GM23338 (cell line): ENCODE data around the gene E2F3. TPM values are rescaled to one million over a fixed set of nuclear protein-coding genes. Genes with fewer than 3 reads are reported as not detected.

ENCODE experiments used
- ATAC-seq: fragments of 200-7000 bp; cut with Tn5 transposase; 3 replicates; pipeline ENCODE4 v1.9.1; 2020
- DNase-seq: peaks from one replicate; pipeline ENCODE4 v3.0.0-alpha.2; 2015; ENCODE audit warnings: low spot score
- H2AFZ ChIP-seq: fragments of 200-600 bp; sonication (generic); 2 replicates; pipeline ENCODE4 v1.8.0; 2016; ENCODE audit warnings: antibody characterized with exemption, mild to moderate bottlenecking, moderate library complexity
- H3F3A ChIP-seq: fragments of 200-600 bp; sonication (generic); replicated peaks from 2 replicates; pipeline ENCODE4 v1.8.0; 2017; ENCODE audit warnings: antibody characterized with exemption, mixed run types, low read depth
- H3K27ac ChIP-seq: fragments of 200-600 bp; sonication (generic); 2 replicates; pipeline ENCODE4 v1.6.1; 2016; ENCODE audit warnings: low read depth
- H3K27me3 ChIP-seq: fragments of 200-600 bp; sonication (generic); 2 replicates; pipeline ENCODE4 v1.8.0; 2016; ENCODE audit warnings: mild to moderate bottlenecking, mixed run types, moderate library complexity; ENCODE audit not compliant: insufficient read depth
- H3K36me3 ChIP-seq: fragments of 200-600 bp; sonication (generic); 2 replicates; pipeline ENCODE4 v1.8.0; 2016; ENCODE audit warnings: mild to moderate bottlenecking; ENCODE audit not compliant: insufficient read depth
- H3K4me1 ChIP-seq: fragments of 200-600 bp; sonication (generic); 2 replicates; pipeline ENCODE4 v1.8.0; 2016; ENCODE audit warnings: mild to moderate bottlenecking, moderate library complexity; ENCODE audit not compliant: insufficient read depth
- H3K4me2 ChIP-seq: fragments of 200-600 bp; sonication (generic); 2 replicates; pipeline ENCODE4 v1.7.1; 2017; ENCODE audit warnings: mixed run types
- H3K4me3 ChIP-seq: fragments of 200-600 bp; sonication (generic); 2 replicates; pipeline ENCODE4 v1.6.1; 2016; ENCODE audit warnings: mixed run types
- H3K79me2 ChIP-seq: fragments of 200-600 bp; sonication (generic); replicated peaks from 2 replicates; pipeline ENCODE4 v1.8.0; 2017; ENCODE audit warnings: mild to moderate bottlenecking; ENCODE audit not compliant: insufficient read depth
- H3K9me2 ChIP-seq: fragments of 200-600 bp; sonication (generic); 2 replicates; pipeline ENCODE4 v1.8.0; 2017; ENCODE audit not compliant: insufficient read depth
- H4K20me1 ChIP-seq: fragments of 200-600 bp; sonication (generic); replicated peaks from 2 replicates; pipeline ENCODE4 v1.8.0; 2017; ENCODE audit warnings: mild to moderate bottlenecking; ENCODE audit not compliant: insufficient read depth
- H3K27ac Mint-ChIP-seq: 2 replicates; pipeline ENCODE4 v1.8.0; 2020; ENCODE audit warnings: inconsistent platforms, mild to moderate bottlenecking, moderate library complexity, mixed read lengths
- H3K27me3 Mint-ChIP-seq: 3 replicates; pipeline ENCODE4 v1.8.0; 2022; ENCODE audit warnings: low read depth, mild to moderate bottlenecking, moderate library complexity, mixed read lengths, inconsistent platforms; ENCODE audit not compliant: insufficient read depth, poor library complexity
- H3K36me3 Mint-ChIP-seq: 3 replicates; pipeline ENCODE4 v1.8.0; 2021; ENCODE audit warnings: low read depth, mild to moderate bottlenecking, inconsistent platforms, moderate library complexity, mixed read lengths
- H3K4me1 Mint-ChIP-seq: 3 replicates; pipeline ENCODE4 v1.8.0; 2020; ENCODE audit warnings: mild to moderate bottlenecking, inconsistent platforms, mixed read lengths
- H3K4me3 Mint-ChIP-seq: 3 replicates; pipeline ENCODE4 v1.8.0; 2021; ENCODE audit warnings: moderate library complexity, mild to moderate bottlenecking, inconsistent platforms, mixed read lengths
- H3K9me3 Mint-ChIP-seq: 3 replicates; pipeline ENCODE4 v1.8.0; 2020; ENCODE audit warnings: moderate library complexity, mild to moderate bottlenecking, inconsistent platforms, mixed read lengths
- CREB1 ChIP-seq: fragments of 250-450 bp; sonication (Bioruptor Pico); IDR thresholded peaks from 2 replicates; pipeline ENCODE4 v1.5.0; 2020; ENCODE audit warnings: low read depth, mild to moderate bottlenecking, moderate library complexity
- CTCF ChIP-seq, 2 experiments: fragments of 200-600 bp in 1 of 2; sonication (generic) in 1 of 2; conservative IDR thresholded peaks; 2 replicates each; pipeline versions ENCODE4 v1.5.1 to v1.6.1; 2016 to 2017; ENCODE audit warnings: antibody characterized with exemption in 2 of 2, low read depth in 2 of 2, mild to moderate bottlenecking in 2 of 2, moderate library complexity in 1 of 2
- ETS1 ChIP-seq: IDR thresholded peaks from 2 replicates; pipeline ENCODE4 v1.6.1; 2016; ENCODE audit warnings: antibody characterized with exemption
- EZH2 ChIP-seq: fragments of 200-600 bp; sonication (generic); IDR thresholded peaks from one replicate; pipeline ENCODE4 v1.8.0; 2017; ENCODE audit warnings: antibody characterized with exemption, mild to moderate bottlenecking, low read depth; ENCODE audit not compliant: unreplicated experiment
- EZH2phosphoT487 ChIP-seq: fragments of 200-600 bp; sonication (generic); IDR thresholded peaks from one replicate; pipeline ENCODE4 v1.8.1; 2018; ENCODE audit warnings: antibody characterized with exemption; ENCODE audit not compliant: unreplicated experiment
- JUNB ChIP-seq: IDR thresholded peaks from one replicate; pipeline ENCODE4 v1.6.1; 2016; ENCODE audit warnings: antibody characterized with exemption; ENCODE audit not compliant: unreplicated experiment
- POLR2AphosphoS5 ChIP-seq: IDR thresholded peaks from 2 replicates; pipeline ENCODE4 v1.6.1; 2016; ENCODE audit warnings: antibody characterized with exemption, low read depth
- REST ChIP-seq: IDR thresholded peaks from one replicate; pipeline ENCODE4 v1.6.1; 2018; ENCODE audit warnings: antibody characterized with exemption; ENCODE audit not compliant: unreplicated experiment
- STAT1 ChIP-seq: IDR thresholded peaks from one replicate; pipeline ENCODE4 v1.6.1; 2016; ENCODE audit warnings: antibody characterized with exemption; ENCODE audit not compliant: unreplicated experiment
- ZNF114 ChIP-seq: fragments of 250-450 bp; sonication (Bioruptor Pico); IDR thresholded peaks from 2 replicates; pipeline ENCODE4 v1.5.0; 2020; ENCODE audit warnings: mild to moderate bottlenecking, moderate library complexity
- ZNF331 ChIP-seq: fragments of 250-450 bp; sonication (Bioruptor Pico); IDR thresholded peaks from 2 replicates; pipeline ENCODE4 v1.5.0; 2020; ENCODE audit warnings: low read depth, mild to moderate bottlenecking, moderate library complexity
- ZNF462 ChIP-seq: fragments of 250-450 bp; sonication (Bioruptor Pico); IDR thresholded peaks from 2 replicates; pipeline ENCODE4 v1.5.0; 2020; ENCODE audit warnings: mild to moderate bottlenecking, moderate library complexity
- polyA plus RNA-seq: library from polyadenylated mRNA; unstranded; fragments of >200 nt; fragmentation: Nextera tagmentation; extraction: Ambion mirVana; gene quantifications from 2 replicates; pipeline ENCODE4 v1.2.1, GENCODE V29; 2016
- total RNA-seq: library from RNA; depleted of rRNA; stranded (reverse); fragments of >200 nt; shearing (Covaris generic); gene quantifications from 2 replicates; pipeline ENCODE4 v1.2.3, GENCODE V29; 2014

Gene E2F3
- total and polyA plus RNA-seq, 2 experiments from 2014 or later, result 27.2 to 33.5 TPM

- Mint-ChIP-seq H3K27me3 (peaks cover 3% of the 10 kb centered on the region), H3K4me3 (no peak overlapping the region), H3K27ac (no peak overlapping the region), H3K36me3 (peaks cover 16% of the 10 kb centered on the region; the same call in 1 of the 3 replicates), H3K4me1 (peaks cover 5% of the 10 kb centered on the region; the same call in 2 of the 3 replicates), H3K9me3 (no peaks in the 10 kb centered on the region)
- Histone ChIP-seq H3K79me2 (peaks cover 93% of the 10 kb centered on the region), H3K4me3 (no peak overlapping the region), H3K27me3 (no peaks in the 10 kb centered on the region), H3K27ac (no peak overlapping the region; the same call in 1 of the 2 replicates), H3K4me1 (peaks cover 7% of the 10 kb centered on the region; the same call in 1 of the 2 replicates), H3K9me2 (no peaks in the 10 kb centered on the region), H3K36me3 (no peaks in the 10 kb centered on the region), H3F3A (no peaks in the 10 kb centered on the region), H4K20me1 (peaks cover 12% of the 10 kb centered on the region), H2AFZ (no peak overlapping the region), H3K4me2 (no peak overlapping the region)
- no peak for ATAC-seq
- TF ChIP-seq EZH2phosphoT487 (no peak), CTCF (conservative IDR thresholded peaks at IDR 0.05; ENCODE audit: low read depth in 2 of 2) (no peak), ZNF114 (CRISPR knock-in tag) (no peak), ZNF331 (CRISPR knock-in tag) (no peak), JUNB (no peak), STAT1 (no peak), REST (no peak), ZNF462 (CRISPR knock-in tag) (no peak), ETS1 (no peak), CREB1 (CRISPR knock-in tag) (no peak), POLR2AphosphoS5 (no peak), EZH2 (no peak)
- DNase-seq, result no peak
Observed at GRCh38 chr6:20539387-20539786, 137.7 kb downstream of the E2F3 start.
